GM12891 (cell line): Measurements from ENCODE around the gene DPP7.
"Not testable (repeated sequence)": the region's sequence is repeated elsewhere in the genome, so short reads cannot be mapped to it uniquely, and the experiment has no call there.

ENCODE experiments used
- DNase-seq: peaks from one replicate; pipeline ENCODE4 v3.0.0; 2011; ENCODE audit warnings: low spot score; ENCODE audit not compliant: insufficient read length
- FAIRE-seq: peaks from 2 replicates; lab custom pipeline; 2011; peaks lifted over from hg19 to GRCh38; lab: Jason Lieb, UNC
- PAX5 ChIP-seq: IDR thresholded peaks from 2 replicates; pipeline ENCODE4 v1.6.1; 2011; ENCODE audit warnings: low read length, moderate library complexity, mild to moderate bottlenecking; ENCODE audit not compliant: insufficient read depth, severe bottlenecking
- POLR2A ChIP-seq: IDR thresholded peaks from 2 replicates; pipeline ENCODE4 v1.6.1; 2011; ENCODE audit warnings: low read depth, low read length, control low read depth
- POLR2AphosphoS5 ChIP-seq: IDR thresholded peaks from 2 replicates; pipeline ENCODE4 v1.6.1; 2011; ENCODE audit warnings: low read depth, low read length, control low read depth
- POU2F2 ChIP-seq: IDR thresholded peaks from 2 replicates; pipeline ENCODE4 v1.6.1; 2011; ENCODE audit warnings: low read depth, mild to moderate bottlenecking, control low read depth, low read length, moderate library complexity
- SPI1 ChIP-seq: IDR thresholded peaks from 2 replicates; pipeline ENCODE4 v1.6.1; 2011; ENCODE audit warnings: low read depth, low read length, control low read depth
- TAF1 ChIP-seq: IDR thresholded peaks from 2 replicates; pipeline ENCODE4 v1.6.1; 2011; ENCODE audit warnings: low read depth, low read length, control low read depth

The DPP7 gene

DNA sequence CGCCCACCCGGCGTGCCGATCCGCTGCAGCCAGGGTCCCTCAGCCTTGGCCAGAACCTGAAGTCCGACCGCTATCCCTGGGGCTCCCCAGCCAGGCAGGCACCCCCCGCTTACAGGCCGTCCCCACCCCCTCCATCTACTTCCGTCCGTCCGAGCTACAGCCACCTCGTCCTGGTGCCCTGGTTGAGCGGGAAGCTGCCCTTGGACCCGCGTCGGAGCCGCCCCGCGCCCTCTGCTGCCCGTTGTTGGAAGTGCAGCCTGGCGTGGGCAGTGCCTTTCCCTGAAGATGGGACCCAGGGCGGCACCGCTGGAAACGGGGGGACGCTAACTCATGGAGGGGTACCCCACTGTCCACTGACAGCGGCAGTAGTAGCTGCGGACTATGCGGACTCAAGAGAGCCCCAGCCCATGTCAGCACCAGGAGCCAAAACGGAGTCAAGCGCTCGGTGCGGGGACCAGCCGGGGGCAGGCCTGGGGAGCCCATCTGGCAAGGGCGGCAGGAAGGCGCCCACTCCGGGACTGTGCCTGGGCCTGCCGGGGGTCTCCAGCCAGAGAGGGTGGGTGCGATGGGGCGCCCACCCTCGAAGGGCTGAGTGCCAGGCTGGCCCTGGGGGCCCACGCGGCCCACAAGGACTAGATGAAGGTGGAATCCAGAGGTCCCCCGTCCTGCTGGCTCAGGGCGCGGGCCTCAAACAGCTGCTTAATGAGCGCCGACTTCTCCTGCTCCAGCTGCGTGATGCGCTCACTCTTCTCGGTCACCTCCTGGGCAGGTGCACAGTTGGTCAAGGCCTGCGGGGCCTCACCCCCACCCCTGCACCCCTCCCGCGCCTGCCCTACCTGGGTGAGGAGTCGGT, 50.3 kb downstream of the DPP7 start:
- peak; percentile 90 for FAIRE-seq
- no peak for TF ChIP-seq POU2F2
- no peak for TF ChIP-seq PAX5
- no peak for TF ChIP-seq TAF1
- TF ChIP-seq POLR2A = no peak
- TF ChIP-seq SPI1 = no peak
- no peak for DNase-seq

- FAIRE-seq (no peak), DNase-seq (no peak)
- no peak for TF ChIP-seq TAF1
- TF ChIP-seq POLR2A = no peak
- TF ChIP-seq POU2F2 = no peak
- no peak for TF ChIP-seq PAX5
- TF ChIP-seq POLR2AphosphoS5 = no peak
- TF ChIP-seq SPI1 = no peak
Measured at GRCh38 chr9:137063311-137064026, 51.1 kb downstream of the DPP7 start.

- FAIRE-seq, DNase-seq: not testable (repeated sequence)
Measured at GRCh38 chr9:137062798-137063197, 51.7 kb downstream of the DPP7 start.

GRCh38 chr9:137062384-137062783, 52.1 kb downstream of the DPP7 start:
- no peak for FAIRE-seq
- DNase-seq = no peak

More at GRCh38 chr9:137062384-137062783, 52.1 kb downstream of the DPP7 start:
- TF ChIP-seq PAX5 (no peak), POLR2AphosphoS5 (no peak), POLR2A (no peak), SPI1 (no peak), POU2F2 (no peak), TAF1 (no peak)
